HG02938 (cell line): ENCODE data around the gene OTOA.
"Not testable (repeated sequence)": the region's sequence is repeated elsewhere in the genome, so short reads cannot be mapped to it uniquely, and the experiment has no call there.

Source experiments
- ATAC-seq: cut with Tn5 transposase; IDR thresholded peaks from one replicate; pipeline ENCODE4 v1.9.1; 2021; ENCODE audit warnings: mild to moderate bottlenecking, moderate library complexity; ENCODE audit not compliant: unreplicated experiment

OTOA gene

GRCh38 chr16:21801538-21802374, 138.0 kb downstream of the OTOA start:
- not testable (repeated sequence) for ATAC-seq

GRCh38 chr16:21802375-21802663, 138.6 kb downstream of the OTOA start:
- not testable (repeated sequence) for ATAC-seq
